ENCODE results near the gene UBR1.
A peak's percentile ranks its signal among the peaks of the same experiment; 100 is the strongest.
"Not testable (repeated sequence)": the region's sequence is repeated elsewhere in the genome, so short reads cannot be mapped to it uniquely, and the experiment has no call there.

UBR1 gene

GRCh38 chr15:43009206-43009605 is 96.6 kb downstream of the UBR1 start:
- DNase-seq (ENCODE audit: low spot score): no peak
- POLR2A ChIA-PET (ENCODE audit: low non-redundant PET): no interaction called here
- 0 out of 2 replicates have a peak overlapping the region, but pooled peaks have one; percentile 1 for H3K27ac ChIP-seq
- CTCF ChIA-PET: no interaction called here
- no peak for TF ChIP-seq CTCF (conservative IDR thresholded peaks at IDR 0.05; ENCODE audit: low read depth)

GRCh38 chr15:43008150-43008549 is 97.7 kb downstream of the UBR1 start:
- CTCF ChIA-PET: no interaction called here
- DNase-seq (ENCODE audit: low spot score): no peak

GRCh38 chr15:43007551-43007950 is 98.3 kb downstream of the UBR1 start:
- DNase-seq (ENCODE audit: low spot score): no peak
- no peak overlapping the region for H3K27ac ChIP-seq
- no peak for TF ChIP-seq CTCF (conservative IDR thresholded peaks at IDR 0.05; ENCODE audit: low read depth)
- ChIA-PET POLR2A (ENCODE audit: low non-redundant PET) (no interaction called here), CTCF (interaction anchor here (0.6 kb wide), 1 partner anchor 41 kb away, joined by 4 read pairs; no protein-coding TSS in a partner anchor)

More at GRCh38 chr15:43008150-43008549, 97.7 kb downstream of the UBR1 start:
- no peak for TF ChIP-seq CTCF (conservative IDR thresholded peaks at IDR 0.05; ENCODE audit: low read depth)
- 0 out of 2 replicates have a peak overlapping the region, but pooled peaks have one; percentile 1 for H3K27ac ChIP-seq
- POLR2A ChIA-PET (ENCODE audit: low non-redundant PET): no interaction called here

- TF ChIP-seq CTCF (conservative IDR thresholded peaks at IDR 0.05; ENCODE audit: low read depth): no peak
- H3K27ac ChIP-seq: no peak overlapping the region
- DNase-seq (ENCODE audit: low spot score): no peak
- ChIA-PET POLR2A (ENCODE audit: low non-redundant PET) (no interaction called here), CTCF (interaction anchor here (0.6 kb wide), 2 partner anchors 41 to 321 kb away, joined by 3 to 4 read pairs; no protein-coding TSS in a partner anchor)
Measured at GRCh38 chr15:43006991-43007390, 98.8 kb downstream of the UBR1 start.

GRCh38 chr15:43004886-43005595 is 100.8 kb downstream of the UBR1 start:
- CTCF ChIA-PET; H3K27ac ChIP-seq; POLR2A ChIA-PET (ENCODE audit: low non-redundant PET): not testable (repeated sequence)

GRCh38 chr15:42999201-42999779 is 106.5 kb downstream of the UBR1 start:
- TF ChIP-seq CTCF (conservative IDR thresholded peaks at IDR 0.05; ENCODE audit: low read depth): no peak
- no peak for DNase-seq (ENCODE audit: low spot score)
- ChIA-PET CTCF (no interaction called here), POLR2A (ENCODE audit: low non-redundant PET) (no interaction called here)
- no peak overlapping the region for H3K27ac ChIP-seq

More at GRCh38 chr15:43004886-43005595, 100.8 kb downstream of the UBR1 start:
- DNase-seq (ENCODE audit: low spot score): not testable (repeated sequence)

GRCh38 chr15:42996871-42997270 is 109.0 kb downstream of the UBR1 start:
- ChIA-PET POLR2A (ENCODE audit: low non-redundant PET) (no interaction called here), CTCF (interaction anchor here (0.6 kb wide), 1 partner anchor 203 kb away, joined by 3 read pairs; no protein-coding TSS in a partner anchor)
- no peak for DNase-seq (ENCODE audit: low spot score)
- no peak for TF ChIP-seq CTCF (conservative IDR thresholded peaks at IDR 0.05; ENCODE audit: low read depth)
- H3K27ac ChIP-seq: no peak overlapping the region

Measured in RWPE1 (cell line).